Smooth muscle cell of the brain vasculature (primary cell): Measurements from ENCODE around the gene COASY.
"Not testable (repeated sequence)": the region's sequence is repeated elsewhere in the genome, so short reads cannot be mapped to it uniquely, and the experiment has no call there.

Experiments
- DNase-seq: peaks from one replicate; pipeline ENCODE4 v3.0.0-alpha.2; 2012; ENCODE audit warnings: low read depth, low spot score

COASY gene

DNA sequence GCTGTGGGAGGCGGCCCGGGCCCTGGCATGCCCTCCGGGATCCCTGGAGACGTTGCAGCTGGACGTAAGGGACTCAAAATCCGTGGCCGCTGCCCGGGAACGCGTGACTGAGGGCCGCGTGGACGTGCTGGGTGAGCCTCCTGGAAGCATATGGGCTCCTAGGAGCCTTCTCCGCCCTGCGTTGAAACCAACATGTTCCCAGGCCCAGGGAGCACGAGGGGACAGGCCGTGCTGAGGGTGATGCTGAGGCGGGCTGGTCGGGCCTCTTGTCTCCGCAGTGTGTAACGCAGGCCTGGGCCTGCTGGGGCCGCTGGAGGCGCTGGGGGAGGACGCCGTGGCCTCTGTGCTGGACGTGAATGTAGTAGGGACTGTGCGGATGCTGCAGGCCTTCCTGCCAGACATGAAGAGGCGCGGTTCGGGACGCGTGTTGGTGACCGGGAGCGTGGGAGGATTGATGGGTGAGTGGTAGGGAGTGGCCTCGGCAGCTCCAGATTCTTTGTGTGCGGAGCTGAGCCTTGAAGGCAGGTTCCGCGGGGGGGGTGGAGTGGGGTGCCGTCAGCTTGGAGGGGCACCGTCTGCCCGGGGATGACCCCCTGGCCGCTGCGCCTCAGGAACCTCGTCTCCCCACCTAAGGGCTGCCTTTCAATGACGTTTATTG lies 8.7 kb upstream of the COASY start:
- DNase-seq: no peak

DNA sequence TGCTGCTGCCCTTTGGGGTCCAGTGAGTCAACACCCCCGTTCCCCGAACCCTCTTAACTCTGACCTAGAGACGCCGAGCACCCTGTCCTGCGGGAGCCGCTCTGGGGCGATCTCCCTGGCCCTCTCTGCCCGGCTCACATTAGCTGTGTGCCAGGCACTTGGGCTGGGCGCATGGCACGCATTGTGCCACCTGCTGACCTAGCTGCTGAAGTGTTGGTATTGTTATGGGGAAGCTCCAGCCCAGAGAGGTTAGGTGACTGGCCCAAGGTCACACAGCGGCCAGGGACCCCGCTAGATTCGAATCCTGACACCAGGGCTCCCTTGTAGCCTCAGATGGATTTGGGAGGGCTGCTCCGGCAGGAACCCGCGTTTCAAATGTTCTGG lies 8.1 kb upstream of the COASY start:
- DNase-seq: no peak

DNA sequence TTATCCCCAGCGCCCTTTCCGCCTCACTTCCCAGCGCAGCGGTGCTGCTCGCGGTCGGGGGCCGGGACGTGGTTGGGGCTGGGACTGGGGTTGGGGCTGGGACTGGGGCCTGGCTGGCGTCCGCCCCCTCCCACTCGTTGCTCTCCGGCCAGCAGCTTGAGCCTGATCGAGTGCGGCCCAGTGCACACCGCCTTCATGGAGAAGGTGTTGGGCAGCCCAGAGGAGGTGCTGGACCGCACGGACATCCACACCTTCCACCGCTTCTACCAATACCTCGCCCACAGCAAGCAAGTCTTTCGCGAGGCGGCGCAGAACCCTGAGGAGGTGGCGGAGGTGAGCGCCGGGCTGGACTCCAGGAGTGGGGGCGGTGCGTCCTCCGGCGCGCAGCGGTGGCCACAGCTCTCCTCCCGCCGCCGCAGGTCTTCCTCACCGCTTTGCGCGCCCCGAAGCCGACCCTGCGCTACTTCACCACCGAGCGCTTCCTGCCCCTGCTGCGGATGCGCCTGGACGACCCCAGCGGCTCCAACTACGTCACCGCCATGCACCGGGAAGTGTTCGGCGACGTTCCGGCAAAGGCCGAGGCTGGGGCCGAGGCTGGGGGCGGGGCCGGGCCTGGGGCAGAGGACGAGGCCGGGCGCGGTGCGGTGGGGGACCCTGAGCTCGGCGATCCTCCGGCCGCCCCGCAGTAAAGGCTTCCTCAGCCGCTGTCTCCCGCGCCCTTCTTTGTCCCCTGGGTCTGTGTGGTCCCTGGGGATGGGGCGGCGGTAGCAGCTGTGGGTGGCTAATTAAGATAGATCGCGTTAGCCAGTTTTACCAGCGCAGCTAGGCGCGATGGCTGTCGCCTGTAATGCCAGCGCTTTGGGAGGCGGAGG lies 7.5 kb upstream of the COASY start:
- peak; percentile 62 for DNase-seq

DNA sequence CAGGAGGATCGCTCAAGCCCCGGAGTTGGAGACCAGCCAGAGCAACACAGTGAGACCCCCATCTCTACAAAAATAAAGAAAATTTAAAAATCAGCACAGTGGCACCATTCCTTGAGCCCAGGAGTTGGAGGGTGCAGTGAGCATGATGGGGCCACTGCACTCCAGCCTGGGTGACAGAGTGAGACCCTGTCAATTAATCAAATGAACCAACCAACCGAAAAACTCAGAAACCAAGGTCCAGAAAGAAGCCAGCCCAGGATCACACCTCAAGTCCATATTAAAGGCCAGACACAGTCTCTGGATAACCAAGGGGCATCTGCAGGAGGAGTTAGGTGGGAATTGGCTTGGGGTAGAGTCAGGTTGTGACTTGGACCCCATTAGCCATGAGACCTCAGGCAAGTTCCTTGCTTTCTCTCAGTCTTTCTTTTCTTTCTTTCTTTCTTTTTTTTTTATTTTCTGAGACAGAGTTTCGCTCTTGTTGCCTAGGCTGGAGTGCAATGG lies 6.8 kb upstream of the COASY start:
- DNase-seq: no peak

DNA sequence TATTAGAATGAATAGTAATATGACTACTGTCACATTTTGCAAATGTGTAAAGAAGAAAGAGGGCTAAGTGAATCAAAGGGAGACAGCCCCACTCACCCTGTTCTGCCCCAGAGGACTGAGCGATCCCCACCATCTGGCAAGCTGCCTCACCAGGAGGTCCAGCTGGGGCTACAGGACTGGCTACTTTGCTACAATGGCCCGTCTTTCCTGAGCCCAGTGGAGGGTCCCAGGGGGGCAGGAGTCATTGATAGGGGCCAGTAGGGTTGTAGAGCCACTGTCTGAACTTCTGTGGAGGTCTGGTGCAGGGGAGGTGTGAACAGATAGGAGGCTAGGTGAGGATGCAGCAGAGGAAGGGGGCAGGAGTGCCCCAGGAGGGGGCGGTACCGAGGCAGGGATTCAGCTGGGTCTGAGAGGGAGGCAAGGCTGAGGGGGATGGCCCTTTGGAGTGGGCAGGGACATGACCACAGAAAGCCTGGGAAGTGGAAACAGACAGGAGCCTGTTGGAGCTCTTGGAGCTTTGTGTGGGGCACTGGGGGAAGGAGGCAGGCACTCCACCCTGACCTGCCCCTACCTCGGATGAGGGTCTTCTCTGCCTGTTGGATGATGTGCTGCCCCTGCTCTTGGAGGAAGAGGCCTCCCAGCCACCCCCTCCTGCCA lies 5.9 kb upstream of the COASY start:
- DNase-seq: not testable (repeated sequence)

DNA sequence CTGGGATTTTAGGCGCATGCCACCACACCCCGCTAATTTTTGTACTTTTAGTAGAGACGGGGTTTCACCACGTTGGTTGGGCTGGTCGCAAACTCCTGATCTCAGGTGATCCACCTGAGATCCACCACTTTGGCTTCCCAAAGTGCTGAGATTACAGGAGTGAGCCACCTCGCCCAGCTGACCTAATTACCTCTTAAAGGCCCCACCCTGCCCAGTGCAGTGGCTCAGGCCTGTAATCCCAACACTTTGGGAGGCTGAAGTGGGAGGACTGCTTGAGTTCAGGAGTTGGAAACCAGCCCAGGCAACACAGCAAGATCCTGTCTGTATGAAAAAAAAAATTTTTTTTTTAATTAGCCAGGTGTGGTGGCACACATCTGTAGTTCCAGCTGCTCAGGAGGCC lies 2.9 kb upstream of the COASY start:
- no peak for DNase-seq

DNA sequence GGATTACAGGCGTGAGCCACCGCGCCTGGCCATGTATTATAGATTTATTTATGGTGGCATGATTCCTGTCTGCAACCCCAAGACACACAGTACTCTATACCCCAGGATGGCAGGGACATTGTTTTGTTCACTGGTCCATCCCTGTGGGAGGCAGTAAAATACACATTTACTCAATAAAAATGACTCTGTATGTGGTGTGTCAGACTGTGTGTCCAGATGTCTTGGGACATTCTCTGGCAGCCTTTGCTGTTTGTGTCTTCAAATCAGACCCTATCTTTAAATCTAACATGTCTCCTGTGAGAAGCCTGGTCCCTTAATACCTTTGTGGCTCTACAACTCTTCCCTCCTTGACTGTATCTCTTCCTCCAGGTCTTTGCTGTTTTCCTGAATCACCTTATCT lies 1.7 kb upstream of the COASY start:
- DNase-seq: no peak

DNA sequence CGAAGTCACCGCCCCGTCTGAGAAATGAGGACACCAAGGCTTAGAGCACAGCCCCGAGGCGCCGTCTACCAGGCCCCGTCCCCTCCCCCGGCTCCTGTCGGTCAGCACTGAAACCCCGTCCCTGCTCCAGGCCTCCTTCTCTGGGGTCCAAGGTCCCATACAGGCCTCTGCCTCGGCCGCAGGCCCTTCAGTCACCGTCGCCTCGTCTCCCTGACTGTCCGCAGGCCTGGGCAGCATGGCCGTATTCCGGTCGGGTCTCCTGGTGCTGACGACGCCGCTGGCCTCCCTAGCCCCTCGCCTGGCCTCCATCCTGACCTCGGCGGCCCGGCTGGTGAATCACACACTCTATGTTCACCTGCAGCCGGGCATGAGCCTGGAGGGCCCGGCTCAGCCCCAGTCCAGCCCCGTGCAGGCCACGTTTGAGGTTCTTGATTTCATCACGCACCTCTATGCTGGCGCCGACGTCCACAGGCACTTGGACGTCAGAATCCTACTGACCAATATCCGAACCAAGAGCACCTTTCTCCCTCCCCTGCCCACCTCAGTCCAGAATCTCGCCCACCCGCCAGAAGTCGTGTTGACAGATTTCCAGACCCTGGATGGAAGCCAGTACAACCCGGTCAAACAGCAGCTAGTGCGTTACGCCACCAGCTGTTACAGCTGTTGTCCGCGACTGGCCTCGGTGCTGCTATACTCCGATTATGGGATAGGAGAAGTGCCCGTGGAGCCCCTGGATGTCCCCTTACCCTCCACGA lies 617 bp downstream of the COASY start:
- DNase-seq: no peak

DNA sequence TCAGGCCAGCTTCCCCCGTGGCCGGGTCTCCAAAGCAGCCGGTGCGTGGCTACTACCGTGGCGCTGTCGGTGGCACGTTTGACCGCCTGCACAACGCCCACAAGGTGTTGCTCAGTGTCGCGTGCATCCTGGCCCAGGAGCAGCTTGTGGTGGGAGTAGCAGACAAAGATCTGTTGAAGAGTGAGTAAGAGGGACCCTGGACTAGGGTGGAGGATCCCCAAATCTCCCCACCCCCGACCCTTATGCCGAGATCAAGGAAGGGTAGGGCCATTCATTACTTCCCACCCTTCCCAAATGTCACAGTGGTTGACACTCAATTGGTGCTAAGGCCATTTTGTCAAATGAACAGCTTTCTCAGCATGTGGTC lies 1.2 kb downstream of the COASY start:
- DNase-seq: no peak

DNA sequence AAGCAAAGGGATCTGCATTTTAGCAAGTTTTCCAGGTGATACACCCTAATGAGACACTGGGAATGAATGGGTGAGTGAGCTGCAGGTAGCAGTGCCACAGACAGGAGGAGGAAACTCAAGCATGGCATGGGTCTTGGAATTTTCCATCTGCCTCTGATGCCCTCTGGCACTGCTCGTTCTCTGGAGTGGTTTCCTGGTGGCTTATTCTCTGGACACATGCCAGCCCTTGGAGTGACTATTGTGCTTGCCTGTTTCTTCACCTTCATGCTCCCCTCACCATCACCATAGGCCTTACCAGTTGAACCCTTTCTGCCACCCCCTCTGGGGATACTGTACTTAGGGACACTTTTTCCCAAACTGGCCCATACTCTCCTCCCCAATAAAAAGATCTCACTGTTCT lies 1.6 kb downstream of the COASY start:
- no peak for DNase-seq

DNA sequence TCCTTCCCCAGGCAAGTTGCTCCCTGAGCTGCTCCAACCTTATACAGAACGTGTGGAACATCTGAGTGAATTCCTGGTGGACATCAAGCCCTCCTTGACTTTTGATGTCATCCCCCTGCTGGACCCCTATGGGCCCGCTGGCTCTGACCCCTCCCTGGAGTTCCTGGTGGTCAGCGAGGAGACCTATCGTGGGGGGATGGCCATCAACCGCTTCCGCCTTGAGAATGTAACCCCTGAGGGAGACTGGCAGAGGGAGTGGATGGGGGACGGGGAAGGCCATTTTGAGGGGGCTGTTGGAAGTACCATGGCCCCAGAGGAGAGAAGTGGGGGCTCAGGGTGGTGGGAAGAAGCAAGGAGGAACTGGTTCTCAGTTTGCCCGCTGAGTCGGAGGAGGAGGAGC lies 2.0 kb downstream of the COASY start:
- no peak for DNase-seq

DNA sequence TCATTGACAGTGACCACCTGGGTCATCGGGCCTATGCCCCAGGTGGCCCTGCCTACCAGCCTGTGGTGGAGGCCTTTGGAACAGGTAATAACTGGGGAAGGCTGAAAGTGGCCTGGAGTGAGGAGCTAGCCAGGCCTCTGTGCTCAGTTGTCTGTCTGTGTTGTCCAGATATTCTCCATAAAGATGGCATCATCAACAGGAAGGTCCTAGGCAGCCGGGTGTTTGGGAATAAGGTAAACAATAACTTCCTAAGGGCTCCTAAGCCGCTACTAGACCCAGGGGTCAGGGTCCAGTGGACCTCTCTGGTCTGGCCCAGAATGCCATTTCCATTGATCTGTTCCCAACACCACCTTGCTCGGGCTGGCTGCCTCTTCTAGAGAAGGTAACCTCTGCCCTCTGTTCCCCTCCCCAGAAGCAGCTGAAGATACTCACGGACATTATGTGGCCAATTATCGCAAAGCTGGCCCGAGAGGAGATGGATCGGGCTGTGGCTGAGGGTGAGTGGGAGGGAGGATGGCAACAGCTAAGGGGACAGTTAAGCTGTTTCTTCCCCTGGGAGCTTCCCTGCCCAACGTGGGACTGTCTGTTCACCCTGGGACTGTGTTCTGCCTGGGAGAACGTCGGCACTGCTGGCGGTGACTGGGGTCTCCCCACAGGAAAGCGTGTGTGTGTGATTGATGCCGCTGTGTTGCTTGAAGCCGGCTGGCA lies 3.0 kb downstream of the COASY start:
- no peak for DNase-seq

DNA sequence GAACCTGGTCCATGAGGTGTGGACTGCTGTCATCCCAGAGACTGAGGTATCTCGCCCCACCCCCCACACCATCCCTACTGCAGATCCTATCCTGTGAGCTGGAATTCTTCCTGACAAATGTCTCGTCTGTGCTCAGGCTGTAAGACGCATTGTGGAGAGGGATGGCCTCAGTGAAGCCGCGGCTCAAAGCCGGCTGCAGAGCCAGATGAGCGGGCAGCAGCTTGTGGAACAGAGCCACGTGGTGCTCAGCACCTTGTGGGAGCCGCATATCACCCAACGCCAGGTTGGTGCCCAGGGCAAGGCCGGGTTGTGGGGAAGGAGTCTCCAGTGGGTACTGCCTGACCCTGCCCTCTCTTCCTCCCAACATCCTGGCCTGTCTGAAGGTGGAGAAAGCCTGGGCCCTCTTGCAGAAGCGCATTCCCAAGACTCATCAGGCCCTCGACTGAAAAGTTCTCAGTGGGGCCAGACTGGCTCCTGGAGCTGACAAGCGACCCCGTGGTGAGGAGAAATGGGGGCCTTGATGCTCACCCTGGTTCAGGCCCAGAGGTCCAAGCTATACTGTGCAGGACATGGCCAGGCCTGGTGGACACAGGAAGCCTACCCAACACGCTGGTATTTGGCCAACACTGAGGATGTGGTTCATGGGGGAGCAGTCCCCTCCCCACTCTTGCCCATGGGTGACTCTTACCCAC lies 3.7 kb downstream of the COASY start:
- DNase-seq: no peak

DNA sequence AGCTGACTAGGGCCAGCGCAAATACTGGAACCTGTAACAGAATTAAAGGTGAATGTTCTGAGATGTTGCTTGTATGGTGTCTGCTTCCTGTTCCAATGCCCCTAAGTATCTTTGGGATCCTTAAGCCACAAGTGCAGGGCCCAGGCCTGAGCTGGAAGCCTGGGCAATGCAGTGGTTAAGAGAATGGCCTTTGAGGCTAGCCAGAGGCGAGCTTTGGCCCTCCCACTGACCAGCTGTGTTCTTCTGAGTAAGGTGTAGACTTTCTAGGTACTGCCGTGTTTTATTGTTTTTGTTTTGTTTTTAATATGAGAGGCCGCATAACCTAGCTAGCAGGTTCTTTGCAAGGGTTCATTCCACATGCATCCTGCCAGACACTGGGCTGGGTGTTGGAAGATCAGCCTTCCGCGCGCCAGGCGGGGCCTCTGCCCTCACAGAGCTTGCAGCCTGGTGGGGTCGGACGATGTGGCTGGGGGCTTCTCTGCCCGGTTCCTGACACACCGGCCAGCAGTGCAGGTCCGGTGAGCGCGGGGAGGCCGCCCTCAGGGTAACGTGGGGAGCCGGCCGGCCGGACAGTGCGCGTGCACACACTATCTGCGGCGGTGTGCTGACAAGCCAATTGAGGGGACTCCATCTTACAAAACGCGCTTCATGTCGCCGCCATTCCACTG lies 4.4 kb downstream of the COASY start:
- DNase-seq: no peak

DNA sequence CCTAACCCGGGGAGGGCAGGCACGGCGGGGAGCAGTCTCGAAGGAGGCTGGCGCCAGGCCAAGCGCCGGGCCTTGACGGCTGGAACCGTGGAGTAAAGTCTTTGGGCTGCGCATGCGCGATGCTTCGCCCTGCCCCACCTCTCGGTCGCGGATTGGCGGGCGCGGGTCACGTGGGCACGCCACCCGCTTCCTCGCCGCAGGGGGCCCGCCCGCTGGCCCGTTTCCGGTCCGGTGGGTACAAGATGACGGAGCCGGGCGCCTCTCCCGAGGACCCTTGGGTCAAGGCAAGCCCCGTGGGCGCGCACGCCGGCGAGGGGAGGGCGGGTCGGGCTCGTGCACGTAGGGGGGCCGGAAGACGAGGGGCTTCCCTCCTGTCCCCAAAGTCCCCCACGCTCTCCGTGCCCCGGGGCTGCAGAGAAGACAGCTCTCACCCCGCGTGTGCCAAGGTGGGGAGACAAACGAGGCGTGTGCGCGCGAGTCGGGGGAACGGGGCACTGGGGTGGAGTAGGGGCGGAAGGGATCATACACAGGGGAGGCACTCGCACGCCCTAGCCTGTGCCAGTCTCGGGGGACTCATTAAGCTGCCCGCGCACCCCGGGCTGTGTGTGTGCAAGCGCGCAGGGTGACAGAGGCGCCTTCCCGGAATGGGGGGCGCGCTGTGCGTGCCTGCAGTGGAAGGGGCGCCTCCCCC lies 5.1 kb downstream of the COASY start, which contains the start of gene MLX:
Gene MLX (plus strand): TSS at position 218 of the 691 bp plus-strand sequence. CDS start 25 bp downstream, at position 243.
- DNase-seq: peak; percentile 76

DNA sequence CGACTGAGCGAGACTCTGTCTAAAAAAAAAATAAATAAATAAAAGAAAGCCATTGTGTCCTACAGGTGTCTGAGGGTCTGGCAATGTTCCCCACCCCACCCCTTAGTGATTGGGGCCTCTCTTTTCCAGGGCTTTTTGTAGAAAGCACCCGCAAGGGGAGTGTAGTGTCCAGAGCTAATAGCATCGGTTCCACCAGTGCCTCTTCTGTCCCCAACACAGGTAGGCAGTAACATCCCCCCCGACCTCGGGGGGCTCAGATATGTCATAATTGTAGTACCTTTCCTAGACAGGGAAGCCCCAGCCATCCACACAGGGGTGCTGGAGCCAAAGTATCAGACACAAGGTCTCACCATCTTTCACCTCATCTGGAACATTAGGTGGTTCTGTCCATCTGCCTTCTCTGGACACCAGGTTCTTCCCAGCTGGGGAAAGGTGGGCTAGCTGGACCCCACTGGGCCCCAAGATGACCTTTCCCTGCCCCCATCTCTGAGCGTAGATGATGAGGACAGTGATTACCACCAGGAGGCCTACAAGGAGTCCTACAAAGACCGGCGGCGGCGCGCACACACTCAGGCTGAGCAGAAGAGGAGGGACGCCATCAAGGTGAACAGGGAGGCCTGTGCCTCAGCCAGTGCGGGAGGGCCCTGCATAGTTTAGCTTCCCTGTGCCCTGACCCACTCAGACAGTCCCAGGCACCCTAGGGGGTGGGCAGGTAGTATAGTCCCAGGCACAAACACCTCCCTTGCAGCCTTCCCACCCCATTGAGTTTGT lies 6.6 kb downstream of the COASY start:
- no peak for DNase-seq

DNA sequence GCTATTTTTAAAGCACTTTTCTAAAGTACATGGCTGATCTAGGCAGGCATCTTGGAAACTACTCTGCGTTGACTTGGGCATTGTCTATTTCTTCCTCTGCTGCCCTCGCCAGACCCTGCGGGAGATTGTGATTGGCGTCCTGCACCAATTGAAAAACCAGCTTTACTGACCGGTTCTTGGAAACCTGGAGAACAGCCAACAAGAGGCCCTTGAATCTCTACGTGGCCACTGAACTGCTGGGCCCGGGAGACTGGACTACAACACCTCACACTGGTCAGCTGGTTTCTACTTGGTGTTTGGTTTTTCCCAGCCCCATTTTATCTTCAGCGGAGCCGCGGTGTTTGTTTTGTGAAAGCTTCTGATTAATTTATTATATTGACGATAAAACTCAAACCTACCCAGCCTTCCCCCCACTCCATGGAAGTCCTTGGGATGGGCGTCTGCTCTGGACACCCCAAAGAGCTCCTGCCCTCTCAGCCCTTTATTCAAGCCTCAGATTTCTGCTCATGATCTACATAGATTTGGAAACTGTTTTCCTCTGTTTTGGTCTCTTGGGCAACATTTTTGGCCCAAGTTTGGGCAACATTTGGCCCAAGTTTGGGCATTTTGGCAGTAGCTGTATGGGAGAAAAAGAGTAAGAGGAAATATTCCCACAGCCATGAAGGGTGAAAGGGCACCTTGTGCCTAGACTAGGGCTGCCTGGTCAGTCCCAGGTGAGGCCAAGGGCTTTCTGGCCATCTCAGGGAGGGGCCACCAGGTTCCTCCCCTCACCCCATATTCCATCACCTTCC lies 9.7 kb downstream of the COASY start:
- DNase-seq: no peak

DNA sequence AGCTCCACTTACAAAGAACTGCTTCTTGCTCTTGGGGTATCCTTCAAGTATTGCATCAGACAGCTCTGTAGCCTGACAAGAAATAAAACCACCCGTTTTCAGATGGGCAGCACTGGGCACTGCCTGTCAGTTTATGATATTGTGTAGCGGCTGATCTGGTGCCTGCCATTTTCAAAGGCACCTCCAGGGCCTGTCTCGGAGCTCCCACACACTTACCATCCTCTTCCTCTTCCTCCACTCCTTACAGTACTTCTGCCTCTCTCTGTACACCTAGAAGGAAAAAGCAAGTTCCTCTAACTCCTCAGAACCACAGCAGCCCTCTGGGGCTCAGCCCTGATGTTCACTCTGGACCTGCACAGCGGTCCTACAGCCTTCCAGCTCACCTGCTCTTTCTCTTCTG lies 11.1 kb downstream of the COASY start:
- DNase-seq: no peak
